Psoas muscle (tissue), 8 donors: ENCODE measurements around the gene MTRR. TPM values are rescaled to one million over a fixed set of nuclear protein-coding genes. Genes with fewer than 3 reads are reported as not detected.

Source experiments
- ATAC-seq, 4 donors: fragments of 200-7000 bp; cut with Tn5 transposase; one replicate each; pipeline ENCODE4 v1.9.1; 2020; ENCODE audit warnings: moderate library complexity in 3 of 4, mild to moderate bottlenecking in 2 of 4
- DNase-seq, 2 donors: peaks; one replicate each; pipeline ENCODE4 v3.0.0-alpha.2; 2020
- H3K27ac ChIP-seq: fragments of 200-600 bp; one replicate; pipeline ENCODE4 v1.8.0; 2022
- H3K27me3 ChIP-seq, 3 donors: fragments of 200-600 bp in 1 of 3; one replicate each; pipeline versions ENCODE4 v1.6.1 to v1.8.0; 2013 to 2022; ENCODE audit warnings: low read length in 2 of 3, mild to moderate bottlenecking in 2 of 3, moderate library complexity in 1 of 3; ENCODE audit not compliant: insufficient read depth in 3 of 3
- H3K36me3 ChIP-seq, 2 donors: fragments of 200-600 bp in 1 of 2; one replicate each; pipeline versions ENCODE4 v1.6.1 to v1.8.0; 2013 to 2022; ENCODE audit warnings: low read depth in 1 of 2, mild to moderate bottlenecking in 1 of 2, moderate library complexity in 1 of 2; ENCODE audit not compliant: insufficient read depth in 1 of 2
- H3K4me1 ChIP-seq: fragments of 200-600 bp; one replicate; pipeline ENCODE4 v1.8.0; 2022
- H3K4me3 ChIP-seq: fragments of 200-600 bp; one replicate; pipeline ENCODE4 v1.8.0; 2022; ENCODE audit warnings: mild to moderate bottlenecking
- H3K9me3 ChIP-seq: fragments of 200-600 bp; one replicate; pipeline ENCODE4 v1.8.0; 2022
- CTCF ChIP-seq: fragments of 200-600 bp; IDR thresholded peaks from one replicate; pipeline ENCODE4 v1.8.0; 2022; ENCODE audit warnings: antibody characterized with exemption
- WGBS, 3 donors: extraction: QIAGEN DNeasy Blood & Tissue Kit; methylation state at CpG; one replicate each; pipeline versions ENCODE4 v1.1.6 to v1.1.7; 2013; 5-methylcytosine and 5-hydroxymethylcytosine counted together
- intact Hi-C, 2 donors: fragments of 100-400 bp; cut with DNase I; formaldehyde crosslinking; loops; one replicate each; pipeline versions ENCODE4 v1.11.0 to v1.14.2; 2022
- polyA plus RNA-seq, 3 donors: library from polyadenylated mRNA; stranded (reverse); fragments of 200-250 nt; gene quantifications; one replicate each; pipeline ENCODE4 v1.2.3, GENCODE V29; 2013
- total RNA-seq, 4 donors: library from RNA; stranded (reverse); fragmentation: NEBNext Ultra II Directional in 2 of 4; extraction: Animal tissue kit (Norgen Biotek cat#: 25700) in 2 of 4; gene quantifications; one replicate each; pipeline versions ENCODE4 v1.2.1 to v1.2.4, GENCODE V29; 2021 to 2023
- donor health status: healthy with polysubstance abuse.
- donor health status: DM: no; HTN: no; CAD: no; lungs with moderate emphysema.
- donor health status: Bipolar disorder and iron deficiency.
- donor health status: healthy.
- donor health status: DM: yes; HTN: yes; CAD: no.
- donor health status: DM: no; HTN: no; CAD: no.
- donor health status: DM: no; HTN: no; CAD: no.
- donor health status: DM: yes; HTN: yes; CAD: no.

The MTRR gene
- total and polyA plus RNA-seq, 7 donors = 22.6 to 69.1 (median 63.3) TPM

- DNase-seq (no peak), ATAC-seq (no peak)
- no peak for TF ChIP-seq CTCF
- Histone ChIP-seq H3K27me3 (no peaks in the 10 kb centered on the region), H3K36me3 (peaks cover 16 to 99% of the 10 kb centered on the region in 2 donors), H3K4me1 (no peaks in the 10 kb centered on the region), H3K4me3 (no peak overlapping the region), H3K27ac (no peak overlapping the region), H3K9me3 (no peaks in the 10 kb centered on the region)
- 89 to 90% (median 90%) methylated on average over 4 of the region's 4 CpGs for WGBS, 3 donors
- intact Hi-C loops = no loop called here
These were observed 12.1 kb downstream of the MTRR start for GRCh38 chr5:7881091-7881490.

- Histone ChIP-seq H3K9me3 (no peaks in the 10 kb centered on the region), H3K27me3 (no peaks in the 10 kb centered on the region), H3K4me1 (no peaks in the 10 kb centered on the region), H3K27ac (no peak overlapping the region), H3K4me3 (no peak overlapping the region), H3K36me3 (peaks cover 16 to 99% of the 10 kb centered on the region in 2 donors)
- intact Hi-C loops = no loop called here
- no peak for TF ChIP-seq CTCF
- no peak for ATAC-seq
- no peak for DNase-seq
- WGBS, 3 donors = 85 to 98% (median 91%) methylated on average over 2 of the region's 2 CpGs
These were observed 12.9 kb downstream of the MTRR start for GRCh38 chr5:7881816-7882215.

- H3K9me3 ChIP-seq = no peaks in the 10 kb centered on the region
- intact Hi-C loops = no loop called here
- 83 to 92% (median 87%) methylated on average over 4 of the region's 4 CpGs for WGBS, 3 donors
- no peak for ATAC-seq
- H3K27ac ChIP-seq = no peak overlapping the region
- H3K4me3 ChIP-seq = no peak overlapping the region
- no peak for DNase-seq
- H3K27me3 ChIP-seq = no peaks in the 10 kb centered on the region
- H3K36me3 ChIP-seq = peaks cover 16 to 93% of the 10 kb centered on the region in 2 donors
- no peaks in the 10 kb centered on the region for H3K4me1 ChIP-seq
- no peak for TF ChIP-seq CTCF
These were observed 14.0 kb downstream of the MTRR start for GRCh38 chr5:7882926-7883325.

- Histone ChIP-seq H3K4me3 (no peak overlapping the region), H3K4me1 (no peaks in the 10 kb centered on the region), H3K27ac (no peak overlapping the region), H3K27me3 (no peaks in the 10 kb centered on the region), H3K36me3 (peaks cover 16 to 93% of the 10 kb centered on the region in 2 donors), H3K9me3 (no peaks in the 10 kb centered on the region)
- DNase-seq = no peak
- TF ChIP-seq CTCF = no peak
- intact Hi-C loops = no loop called here
- WGBS, 3 donors = 83 to 87% (median 84%) methylated on average over 5 of the region's 5 CpGs
- ATAC-seq = no peak
These were observed 15.7 kb downstream of the MTRR start for GRCh38 chr5:7884491-7885267.
